OCI-LY7 (cell line): ENCODE results near the gene ALPK3. TPM values are rescaled to one million over a fixed set of nuclear protein-coding genes. Genes with fewer than 3 reads are reported as not detected.

Experiments used
- BruUV-seq: library from RNA; stranded (reverse); fragments of 400-500 nt; replicated peaks from 2 replicates; lab custom pipeline; 2021; lab: Mats Ljungman, UMichigan
- CTCF ChIA-PET: fragments of 300-600 bp; sonication (Branson Sonifier 250); formaldehyde crosslinking; loops from one replicate; lab custom pipeline; 2022; ENCODE audit warnings: antibody characterized with exemption; ENCODE audit not compliant: unreplicated experiment; lab: Charles Lee
- POLR2A ChIA-PET: fragments of 300-600 bp; sonication (Branson Sonifier 250); formaldehyde crosslinking; loops from one replicate; lab custom pipeline; 2022; ENCODE audit warnings: antibody characterized with exemption; lab: Charles Lee
- DNase-seq: peaks from one replicate; pipeline ENCODE4 v3.0.0-alpha.2; 2015; ENCODE audit warnings: low spot score
- H2AFZ ChIP-seq: fragments of 200-600 bp; sonication (generic), shearing (Covaris generic); 2 replicates; pipeline ENCODE4 v1.6.1; 2014; ENCODE audit warnings: mild to moderate bottlenecking, antibody characterized with exemption, low read length, moderate library complexity
- H3K27ac ChIP-seq: fragments of 200-600 bp; sonication (generic); 2 replicates; pipeline ENCODE4 v1.5.1; 2014; ENCODE audit warnings: mixed run types, low read depth, mild to moderate bottlenecking, moderate library complexity, low read length, inconsistent platforms; ENCODE audit not compliant: poor library complexity, severe bottlenecking
- H3K36me3 ChIP-seq: fragments of 200-600 bp; sonication (generic); 2 replicates; pipeline ENCODE4 v1.6.1; 2014; ENCODE audit warnings: mild to moderate bottlenecking, antibody characterized with exemption, low read length, moderate library complexity, mixed read lengths; ENCODE audit not compliant: insufficient read depth
- H3K4me1 ChIP-seq: fragments of 200-600 bp; sonication (generic); 2 replicates; pipeline ENCODE4 v1.5.1; 2014; ENCODE audit warnings: mild to moderate bottlenecking, low read length; ENCODE audit not compliant: insufficient read depth, poor library complexity, severe bottlenecking
- H3K4me2 ChIP-seq: fragments of 200-600 bp; sonication (generic); 2 replicates; pipeline ENCODE4 v1.6.1; 2014; ENCODE audit warnings: mild to moderate bottlenecking, low read length
- H3K4me3 ChIP-seq: fragments of 200-600 bp; sonication (generic); 2 replicates; pipeline ENCODE4 v1.5.1; 2014; ENCODE audit warnings: mild to moderate bottlenecking, low read depth, low read length; ENCODE audit not compliant: poor library complexity, severe bottlenecking
- H3K79me2 ChIP-seq: fragments of 200-600 bp; sonication (generic); 2 replicates; pipeline ENCODE4 v1.6.1; 2016; ENCODE audit warnings: low read depth, mild to moderate bottlenecking, low read length, moderate library complexity, mixed read lengths; ENCODE audit not compliant: insufficient read depth
- H3K9me2 ChIP-seq: fragments of 200-600 bp; sonication (generic); 2 replicates; pipeline ENCODE4 v1.6.1; 2016; ENCODE audit warnings: mild to moderate bottlenecking, low read length, mixed read lengths; ENCODE audit not compliant: insufficient read depth
- H3K9me3 ChIP-seq: fragments of 200-600 bp; sonication (generic); 2 replicates; pipeline ENCODE4 v1.6.1; 2014; ENCODE audit warnings: mild to moderate bottlenecking, mixed run types, low read length, mixed read lengths
- H4K20me1 ChIP-seq: fragments of 200-600 bp; sonication (generic); 2 replicates; pipeline ENCODE4 v1.6.1; 2014; ENCODE audit warnings: mild to moderate bottlenecking, antibody characterized with exemption, low read length, moderate library complexity, mixed read lengths; ENCODE audit not compliant: insufficient read depth
- CTCF ChIP-seq: fragments of 200-600 bp; sonication (generic); conservative IDR thresholded peaks from 2 replicates; pipeline ENCODE4 v1.5.1; 2014; ENCODE audit warnings: mild to moderate bottlenecking, antibody characterized with exemption, low read length, moderate library complexity, mixed read lengths
- EZH2phosphoT487 ChIP-seq: fragments of 200-600 bp; sonication (generic); IDR thresholded peaks from 2 replicates; pipeline ENCODE4 v1.6.1; 2018; ENCODE audit warnings: low read depth, borderline replicate concordance, mild to moderate bottlenecking, mixed run types, antibody characterized with exemption, low read length, moderate library complexity, mixed read lengths
- intact Hi-C: fragments of 100-400 bp; cut with micrococcal nuclease; formaldehyde crosslinking; loops from one replicate; pipeline ENCODE4 v1.10.0; 2022; ENCODE audit not compliant: unreplicated experiment
- total RNA-seq, 2 experiments: library from RNA; depleted of rRNA in 1 of 2; stranded (reverse); fragments of >200 nt in 1 of 2; shearing (Covaris generic) in 1 of 2; gene quantifications; 2 replicates each; pipeline ENCODE4 v1.2.3, GENCODE V29; 2014 to 2022

ALPK3 gene
- total RNA-seq, 2 experiments from 2014 or later, result 0.16 to 0.23 TPM

GRCh38 chr15:84907731-84908130 is 90.6 kb downstream of the ALPK3 start:
- ChIA-PET CTCF (no interaction called here), POLR2A (interaction anchor here (0.5 to 0.6 kb wide), 2 partner anchors 46 to 118 kb away, joined by 3 read pairs; no protein-coding TSS in a partner anchor)
- H3K79me2 ChIP-seq, result no peaks in the 10 kb centered on the region
- no peak overlapping the region for H3K27ac ChIP-seq
- no peak overlapping the region for H3K4me2 ChIP-seq
- no peaks in the 10 kb centered on the region for H3K9me3 ChIP-seq
- intact Hi-C loops, result no loop called here
- no peak overlapping the region for H2AFZ ChIP-seq
- H3K4me1 ChIP-seq, result no peaks in the 10 kb centered on the region
- H4K20me1 ChIP-seq, result no peaks in the 10 kb centered on the region
- no peak overlapping the region for H3K4me3 ChIP-seq
- DNase-seq, result no peak
- no peaks in the 10 kb centered on the region for H3K36me3 ChIP-seq
- BruUV-seq, result no TSS peak
- TF ChIP-seq CTCF, result no peak
- TF ChIP-seq EZH2phosphoT487, result no peak
- H3K9me2 ChIP-seq, result no peaks in the 10 kb centered on the region

- no peaks in the 10 kb centered on the region for H3K36me3 ChIP-seq
- intact Hi-C loops, result no loop called here
- CTCF ChIA-PET, result no interaction called here
- no peak overlapping the region for H3K4me2 ChIP-seq
- no peak for DNase-seq
- H2AFZ ChIP-seq, result no peak overlapping the region
- H3K4me1 ChIP-seq, result no peaks in the 10 kb centered on the region
- H3K79me2 ChIP-seq, result no peaks in the 10 kb centered on the region
- no peaks in the 10 kb centered on the region for H3K9me2 ChIP-seq
- no peaks in the 10 kb centered on the region for H4K20me1 ChIP-seq
- TF ChIP-seq CTCF, result no peak
- BruUV-seq, result no TSS peak
- no peak overlapping the region for H3K4me3 ChIP-seq
- H3K27ac ChIP-seq, result no peak overlapping the region
- no peaks in the 10 kb centered on the region for H3K9me3 ChIP-seq
- POLR2A ChIA-PET, result interaction anchor here (0.6 to 1.0 kb wide), 2 partner anchors 12 to 46 kb away, joined by 3 read pairs; no protein-coding TSS in a partner anchor
Measured at GRCh38 chr15:84908564-84908963, 91.4 kb downstream of the ALPK3 start.

- no TSS peak for BruUV-seq
- H3K4me3 ChIP-seq, result no peak overlapping the region
- no peaks in the 10 kb centered on the region for H3K9me3 ChIP-seq
- no peaks in the 10 kb centered on the region for H4K20me1 ChIP-seq
- no peak overlapping the region for H3K27ac ChIP-seq
- no peaks in the 10 kb centered on the region for H3K79me2 ChIP-seq
- H3K4me1 ChIP-seq, result no peaks in the 10 kb centered on the region
- H3K4me2 ChIP-seq, result no peak overlapping the region
- TF ChIP-seq CTCF, result no peak
- TF ChIP-seq EZH2phosphoT487, result no peak
- ChIA-PET POLR2A (interaction anchor here (1.0 kb wide), 1 partner anchor 13 kb away, joined by 3 read pairs; no protein-coding TSS in a partner anchor), CTCF (no interaction called here)
- intact Hi-C loops, result no loop called here
- no peaks in the 10 kb centered on the region for H3K9me2 ChIP-seq
- no peak for DNase-seq
- no peaks in the 10 kb centered on the region for H3K36me3 ChIP-seq
- no peak overlapping the region for H2AFZ ChIP-seq
Measured at GRCh38 chr15:84909029-84909428, 91.9 kb downstream of the ALPK3 start.
